B cell (primary cell): ENCODE data around the gene DENND4B. TPM values are rescaled to one million over a fixed set of nuclear protein-coding genes. Genes with fewer than 3 reads are reported as not detected.
"Not testable (repeated sequence)": the region's sequence is repeated elsewhere in the genome, so short reads cannot be mapped to it uniquely, and the experiment has no call there.

ENCODE experiments used
- ATAC-seq: fragments of 200-7000 bp; cut with Tn5 transposase; one replicate; pipeline ENCODE4 v1.10.0; 2021; ENCODE audit warnings: low read depth, mild to moderate bottlenecking, moderate number of reproducible peaks, moderate library complexity
- CTCF ChIA-PET: fragments of 350-600 bp; sonication (Branson Sonifier 250); formaldehyde crosslinking; loops from one replicate; lab custom pipeline; 2021; ENCODE audit warnings: antibody characterized with exemption, inconsistent platforms; lab: Charles Lee
- POLR2A ChIA-PET: fragments of 350-600 bp; sonication (Branson Sonifier 250); formaldehyde crosslinking; loops from one replicate; lab custom pipeline; 2021; ENCODE audit warnings: antibody characterized with exemption; lab: Charles Lee
- DNase-seq: peaks from one replicate; pipeline ENCODE4 v3.0.0; 2013
- H2AFZ ChIP-seq: 2 replicates; pipeline ENCODE4 v1.6.1; 2012; ENCODE audit warnings: mild to moderate bottlenecking, low read depth, low read length; ENCODE audit not compliant: insufficient read depth, poor library complexity, severe bottlenecking
- H3K27ac ChIP-seq, 2 donors: 1 replicate in 1 of 2; 2 replicates in 1 of 2; pipeline ENCODE4 v1.5.1; 2012 to 2013; ENCODE audit warnings: low read length in 2 of 2, mild to moderate bottlenecking in 2 of 2, moderate library complexity in 1 of 2
- H3K27me3 ChIP-seq, 4 experiments: fragments of 200-600 bp in 1 of 4; sonication (generic) in 1 of 4; replicated peaks in 1 of 4; 1 replicate in 2 of 4; 2 replicates in 2 of 4; pipeline versions ENCODE4 v1.6.1 to v1.7.0; 2013 to 2016; ENCODE audit warnings: low read length in 3 of 4, mild to moderate bottlenecking in 2 of 4, mixed read lengths in 1 of 4, moderate library complexity in 1 of 4; ENCODE audit not compliant: insufficient read depth in 4 of 4, control insufficient read depth in 3 of 4; ENCODE audit errors: control extremely low read depth in 1 of 4
- H3K36me3 ChIP-seq, 2 experiments: replicated peaks in 1 of 2; 1 replicate in 1 of 2; 2 replicates in 1 of 2; pipeline versions ENCODE4 v1.6.1 to v1.7.1; 2013; ENCODE audit warnings: low read length in 1 of 2; ENCODE audit not compliant: insufficient read depth in 2 of 2, control insufficient read depth in 1 of 2; ENCODE audit errors: control extremely low read depth in 1 of 2, extremely low read depth in 1 of 2
- H3K4me1 ChIP-seq, 2 donors: fragments of 200-600 bp in 1 of 2; sonication (generic) in 1 of 2; 1 replicate in 1 of 2; 2 replicates in 1 of 2; pipeline versions ENCODE4 v1.5.1 to v1.6.1; 2013 to 2017; ENCODE audit warnings: low read length in 2 of 2; ENCODE audit not compliant: control insufficient read depth in 2 of 2, insufficient read depth in 2 of 2
- H3K4me2 ChIP-seq: replicated peaks from 2 replicates; pipeline ENCODE3; 2012; ENCODE audit warnings: mild to moderate bottlenecking, low read depth, low read length; ENCODE audit not compliant: poor library complexity, severe bottlenecking
- H3K4me3 ChIP-seq, 5 experiments: fragments of 200-600 bp in 1 of 5; sonication (generic) in 1 of 5; 1 replicate in 3 of 5; 2 replicates in 2 of 5; pipeline versions ENCODE4 v1.5.1 to v1.7.0; 2011 to 2016; ENCODE audit warnings: low read length in 4 of 5, mild to moderate bottlenecking in 4 of 5, low read depth in 2 of 5, control low read depth in 1 of 5, moderate library complexity in 1 of 5; ENCODE audit not compliant: insufficient read depth in 1 of 5; ENCODE audit errors: control extremely low read depth in 1 of 5, extremely low read depth in 1 of 5
- H3K79me2 ChIP-seq: fragments of 200-600 bp; sonication (generic); one replicate; pipeline ENCODE4 v1.6.0; 2016; ENCODE audit warnings: low read length; ENCODE audit not compliant: control insufficient read depth, insufficient read depth
- H3K9ac ChIP-seq: fragments of 200-600 bp; sonication (generic); 2 replicates; pipeline ENCODE4 v1.6.1; 2017; ENCODE audit warnings: mild to moderate bottlenecking, low read length, moderate library complexity
- H3K9me3 ChIP-seq, 3 donors: one replicate each; pipeline versions ENCODE4 v1.6.1 to v1.7.1; 2013; ENCODE audit warnings: low read length in 2 of 3; ENCODE audit not compliant: control insufficient read depth in 2 of 3, insufficient read depth in 1 of 3; ENCODE audit errors: control extremely low read depth in 1 of 3
- H4K20me1 ChIP-seq: 2 replicates; pipeline ENCODE4 v1.6.0; 2012; ENCODE audit warnings: mild to moderate bottlenecking, low read length; ENCODE audit not compliant: insufficient read depth, control insufficient read depth, poor library complexity, severe bottlenecking
- H3K27ac Mint-ChIP-seq: one replicate; pipeline ENCODE4 v1.8.0; 2021; ENCODE audit warnings: mixed read lengths
- H3K27me3 Mint-ChIP-seq: one replicate; pipeline ENCODE4 v1.8.0; 2021; ENCODE audit warnings: mixed read lengths
- H3K4me1 Mint-ChIP-seq: one replicate; pipeline ENCODE4 v1.8.0; 2021; ENCODE audit warnings: mixed read lengths
- H3K4me3 Mint-ChIP-seq: one replicate; pipeline ENCODE4 v1.8.0; 2021; ENCODE audit warnings: mixed read lengths
- H3K9me3 Mint-ChIP-seq: one replicate; pipeline ENCODE4 v1.8.0; 2022; ENCODE audit warnings: mixed read lengths; ENCODE audit not compliant: insufficient read depth
- CTCF ChIP-seq: fragments of 200-600 bp; IDR thresholded peaks from one replicate; pipeline ENCODE4 v1.8.0; 2022; ENCODE audit warnings: antibody characterized with exemption, mild to moderate bottlenecking
- EZH2 ChIP-seq: IDR thresholded peaks from 2 replicates; pipeline ENCODE4 v1.6.1; 2012; ENCODE audit warnings: borderline replicate concordance, low read depth, mild to moderate bottlenecking, moderate library complexity, low read length; ENCODE audit not compliant: insufficient read depth, poor library complexity, severe bottlenecking
- WGBS: methylation state at CpG from one replicate; pipeline ENCODE4 v1.1.5; 2013; ENCODE audit warnings: missing lambda C conversion rate; ENCODE audit not compliant: insufficient coverage; 5-methylcytosine and 5-hydroxymethylcytosine counted together
- intact Hi-C: fragments of 100-400 bp; cut with micrococcal nuclease; formaldehyde crosslinking; loops from one replicate; pipeline ENCODE4 v1.10.0; 2022
- polyA plus RNA-seq: library from polyadenylated mRNA; depleted of rRNA; stranded (reverse); fragments of >200 nt; gene quantifications from 2 replicates; pipeline ENCODE4 v1.2.3, GENCODE V29; 2012
- total RNA-seq, 2 donors: library from RNA; stranded (reverse); fragments of 120-200 nt in 1 of 2; gene quantifications; 1 replicate in 1 of 2; 2 replicates in 1 of 2; pipeline versions ENCODE4 v1.2.3 to v1.2.4, GENCODE V29; 2013 to 2022

The DENND4B gene
- total and polyA plus RNA-seq, 2 donors (not counting 1 experiment from before 2014, with no cell fraction given): 275 to 389 TPM

DNA sequence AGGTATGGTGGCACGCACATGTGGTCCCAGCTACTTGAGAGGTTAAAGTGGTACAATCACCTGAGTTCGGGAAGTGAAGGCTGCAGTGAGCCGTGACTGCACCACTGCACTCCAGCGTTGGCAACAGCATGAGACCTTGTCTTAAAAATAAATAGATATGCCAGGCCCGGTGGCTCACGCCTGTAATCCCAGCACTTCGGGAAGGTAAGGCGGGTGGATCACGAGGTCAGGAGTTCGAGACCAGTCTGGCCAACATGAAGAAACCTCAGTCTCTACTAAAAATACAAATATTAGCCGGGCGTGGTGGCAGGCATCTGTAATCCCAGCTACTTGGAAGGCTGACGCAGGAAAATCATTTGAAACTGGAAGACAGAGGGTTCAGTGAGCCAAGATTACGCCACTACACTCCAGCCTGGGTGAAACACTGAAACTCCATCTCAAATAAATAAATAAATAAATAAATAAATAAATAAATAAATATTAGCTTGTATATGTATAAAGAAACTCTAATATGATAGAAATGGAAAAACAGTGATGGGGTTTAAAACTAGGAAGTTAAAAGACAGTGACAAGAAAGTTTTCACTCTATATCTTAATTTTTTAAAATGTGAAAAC, 42.6 kb downstream of the DENND4B start:
- H3K27me3 Mint-ChIP-seq: no peaks in the 10 kb centered on the region
- 94% methylated on average over 12 of the region's 14 CpGs for WGBS
- H2AFZ ChIP-seq: no peak overlapping the region
- H3K9ac ChIP-seq: no peak overlapping the region
- intact Hi-C loops: no loop called here
- no peak for ATAC-seq
- no peak overlapping the region for H3K27ac Mint-ChIP-seq
- H3K36me3 ChIP-seq: peaks cover 3 to 14% of the 10 kb centered on the region in 2 experiments
- CTCF ChIA-PET: interaction anchor here (0.6 kb wide), 1 partner anchor 91 kb away, joined by 3 read pairs; no protein-coding TSS in a partner anchor
- peaks cover 0 to 11% of the 10 kb centered on the region in 2 donors for H3K4me1 ChIP-seq
- no peak overlapping the region for H3K4me2 ChIP-seq
- DNase-seq: no peak
- H4K20me1 ChIP-seq: peaks cover 90% of the 10 kb centered on the region
- H3K27ac ChIP-seq: no peak overlapping the region
- H3K4me3 Mint-ChIP-seq: no peak overlapping the region
- no peaks in the 10 kb centered on the region for H3K9me3 Mint-ChIP-seq
- H3K79me2 ChIP-seq: peaks cover 98% of the 10 kb centered on the region
- POLR2A ChIA-PET: interaction anchor here (0.7 kb wide), 1 partner anchor 28 kb away, joined by 4 read pairs; no protein-coding TSS in a partner anchor
- peaks cover 18% of the 10 kb centered on the region for H3K4me1 Mint-ChIP-seq
- H3K4me3 ChIP-seq: no peak overlapping the region
- H3K9me3 ChIP-seq: peaks cover 0 to 4% (median 0%) of the 10 kb centered on the region in 3 donors
- H3K27me3 ChIP-seq: no peaks in the 10 kb centered on the region
- TF ChIP-seq EZH2 (no peak), CTCF (no peak)

GRCh38 chr1:153899509-153899908, 47.0 kb downstream of the DENND4B start:
- DNase-seq (no peak), ATAC-seq (no peak)
- no peak overlapping the region for H3K9ac ChIP-seq
- peaks cover 6 to 11% of the 10 kb centered on the region in 2 experiments for H3K36me3 ChIP-seq
- no peaks in the 10 kb centered on the region for H3K9me3 Mint-ChIP-seq
- no peak overlapping the region for H3K27ac ChIP-seq
- WGBS: no CpG with 5 or more reads among the region's 6 CpGs
- H3K9me3 ChIP-seq: peaks cover 0 to 4% (median 0%) of the 10 kb centered on the region in 3 donors
- peaks cover 27% of the 10 kb centered on the region for H3K4me1 Mint-ChIP-seq
- no peaks in the 10 kb centered on the region for H3K27me3 ChIP-seq
- H3K27me3 Mint-ChIP-seq: no peaks in the 10 kb centered on the region
- peaks cover 96% of the 10 kb centered on the region for H3K79me2 ChIP-seq
- no peak overlapping the region for H3K27ac Mint-ChIP-seq
- CTCF ChIA-PET: interaction anchor here (1.4 kb wide), 1 partner anchor 49 kb away, joined by 3 read pairs; no protein-coding TSS in a partner anchor
- no peak overlapping the region for H3K4me2 ChIP-seq
- POLR2A ChIA-PET: no interaction called here
- peaks cover 0 to 20% of the 10 kb centered on the region in 2 donors for H3K4me1 ChIP-seq
- peaks cover 81% of the 10 kb centered on the region for H4K20me1 ChIP-seq
- intact Hi-C loops: no loop called here
- no peak overlapping the region for H3K4me3 Mint-ChIP-seq
- no peak overlapping the region for H3K4me3 ChIP-seq
- TF ChIP-seq CTCF (no peak), EZH2 (no peak)
- H2AFZ ChIP-seq: no peak overlapping the region

DNA sequence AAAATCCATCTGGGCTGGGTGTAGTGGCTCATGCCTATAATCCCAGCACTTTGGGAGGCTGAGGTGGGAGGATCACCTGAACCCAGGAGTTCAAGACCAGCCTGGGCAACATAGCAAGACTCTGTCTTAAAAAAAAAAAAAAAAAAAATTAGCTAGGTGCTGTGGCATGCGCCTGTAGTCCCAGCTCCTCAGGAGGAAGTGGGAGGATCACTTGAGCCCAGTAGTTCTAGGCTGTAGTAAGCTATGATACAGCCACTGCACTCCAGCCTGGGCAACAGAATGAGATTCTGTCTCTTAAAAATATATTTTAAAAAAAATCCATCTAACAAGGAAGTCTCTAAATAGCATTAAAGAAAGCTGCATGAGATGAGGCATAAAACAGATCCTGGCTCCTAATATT, 50.7 kb downstream of the DENND4B start:
- H3K27me3 Mint-ChIP-seq, H3K4me3 Mint-ChIP-seq, H3K9me3 Mint-ChIP-seq, H3K4me2 ChIP-seq, intact Hi-C loops, H3K9ac ChIP-seq, ATAC-seq, H3K4me3 ChIP-seq, H3K27me3 ChIP-seq, DNase-seq, H2AFZ ChIP-seq, H3K9me3 ChIP-seq: not testable (repeated sequence)
- H3K79me2 ChIP-seq: peaks cover 98% of the 10 kb centered on the region
- peaks cover 3 to 16% of the 10 kb centered on the region in 2 donors for H3K4me1 ChIP-seq
- CTCF ChIA-PET: interaction anchor here (0.8 to 1.3 kb wide), 2 partner anchors 25 to 50 kb away, joined by 3 to 4 read pairs; no protein-coding TSS in a partner anchor
- peaks cover 27% of the 10 kb centered on the region for H3K4me1 Mint-ChIP-seq
- peak overlapping the region; percentile 17 for H3K27ac Mint-ChIP-seq
- POLR2A ChIA-PET: interaction anchor here (0.6 kb wide), 1 partner anchor 100 kb away, joined by 4 read pairs; no protein-coding TSS in a partner anchor
- no CpG with 5 or more reads among the region's 1 CpG for WGBS
- H4K20me1 ChIP-seq: peaks cover 69% of the 10 kb centered on the region
- H3K36me3 ChIP-seq: peaks cover 6 to 17% of the 10 kb centered on the region in 2 experiments
- H3K27ac ChIP-seq: peak overlapping the region in 1 of 2 donors; percentile 19
